IPS DF 19.7 (cell line): ENCODE results near the gene DLEU7.

Source experiments
- DNase-seq: peaks from one replicate; pipeline ENCODE4 v3.0.0-alpha.2; 2013; ENCODE audit warnings: low read depth, low spot score

DLEU7 gene

GRCh38 chr13:50793026-50793425, 50.5 kb downstream of the DLEU7 start:
- DNase-seq = no peak

- no peak for DNase-seq
These were observed 54.8 kb downstream of the DLEU7 start for GRCh38 chr13:50788551-50789210.

GRCh38 chr13:50787316-50788195, 55.9 kb downstream of the DLEU7 start:
- DNase-seq = no peak

- DNase-seq = no peak
These were observed 59.7 kb downstream of the DLEU7 start for GRCh38 chr13:50783717-50784290.

- DNase-seq = no peak
These were observed 60.4 kb downstream of the DLEU7 start for GRCh38 chr13:50783066-50783465.

GRCh38 chr13:50780201-50781015, 63.1 kb downstream of the DLEU7 start:
- no peak for DNase-seq

GRCh38 chr13:50779443-50780200, 63.9 kb downstream of the DLEU7 start:
- no peak for DNase-seq
